ENCODE measurements around the gene NBL1.

DNA sequence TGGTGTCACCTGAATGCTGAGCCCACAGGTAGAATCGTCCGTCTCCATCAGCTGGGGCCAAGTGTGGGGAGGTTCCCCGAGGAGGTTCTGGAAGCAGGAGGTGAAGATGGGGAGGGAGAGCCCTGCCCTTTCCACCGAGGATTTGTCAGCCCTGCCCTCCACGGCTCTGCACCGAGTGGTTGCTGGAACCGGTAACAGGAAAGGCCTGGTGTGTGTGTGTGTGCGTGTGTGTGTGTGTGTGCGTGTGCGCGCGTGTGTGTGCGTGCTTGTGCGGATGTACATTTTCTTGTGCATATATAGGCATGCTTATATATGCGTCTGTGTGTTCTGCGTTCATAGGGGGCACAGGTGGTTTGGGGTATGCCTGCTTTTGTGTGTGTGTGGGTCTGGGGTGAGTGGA is 3.5 kb downstream of the NBL1 start:
- TF ChIP-seq, protein P1, sequence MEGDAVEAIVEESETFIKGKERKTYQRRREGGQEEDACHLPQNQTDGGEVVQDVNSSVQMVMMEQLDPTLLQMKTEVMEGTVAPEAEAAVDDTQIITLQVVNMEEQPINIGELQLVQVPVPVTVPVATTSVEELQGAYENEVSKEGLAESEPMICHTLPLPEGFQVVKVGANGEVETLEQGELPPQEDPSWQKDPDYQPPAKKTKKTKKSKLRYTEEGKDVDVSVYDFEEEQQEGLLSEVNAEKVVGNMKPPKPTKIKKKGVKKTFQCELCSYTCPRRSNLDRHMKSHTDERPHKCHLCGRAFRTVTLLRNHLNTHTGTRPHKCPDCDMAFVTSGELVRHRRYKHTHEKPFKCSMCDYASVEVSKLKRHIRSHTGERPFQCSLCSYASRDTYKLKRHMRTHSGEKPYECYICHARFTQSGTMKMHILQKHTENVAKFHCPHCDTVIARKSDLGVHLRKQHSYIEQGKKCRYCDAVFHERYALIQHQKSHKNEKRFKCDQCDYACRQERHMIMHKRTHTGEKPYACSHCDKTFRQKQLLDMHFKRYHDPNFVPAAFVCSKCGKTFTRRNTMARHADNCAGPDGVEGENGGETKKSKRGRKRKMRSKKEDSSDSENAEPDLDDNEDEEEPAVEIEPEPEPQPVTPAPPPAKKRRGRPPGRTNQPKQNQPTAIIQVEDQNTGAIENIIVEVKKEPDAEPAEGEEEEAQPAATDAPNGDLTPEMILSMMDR (conservative IDR thresholded peaks at IDR 0.05; ENCODE audit: low read depth, low read length), result no peak
- TF ChIP-seq CHD1 (IDR thresholded peaks at IDR 0.05; ENCODE audit: low read depth, low read length) (no peak), RFX5 (IDR thresholded peaks at IDR 0.05; ENCODE audit: low read depth, low read length) (no peak), POLR2A (IDR thresholded peaks at IDR 0.05; ENCODE audit: low read depth, low read length) (no peak), BHLHE40 (IDR thresholded peaks at IDR 0.05; ENCODE audit: low read depth, low read length) (no peak), MAZ (IDR thresholded peaks at IDR 0.05; ENCODE audit: borderline replicate concordance, low read depth, low read length) (no peak), SMC3 (IDR thresholded peaks at IDR 0.05; ENCODE audit: low read depth, low read length) (no peak), MAFK (IDR thresholded peaks at IDR 0.05; ENCODE audit: low read depth, low read length) (no peak), RAD21 (IDR thresholded peaks at IDR 0.05; ENCODE audit: low read length) (no peak), RCOR1 (IDR thresholded peaks at IDR 0.05; ENCODE audit: insufficient replicate concordance, low read length) (no peak)
- TF ChIP-seq, protein P2, sequence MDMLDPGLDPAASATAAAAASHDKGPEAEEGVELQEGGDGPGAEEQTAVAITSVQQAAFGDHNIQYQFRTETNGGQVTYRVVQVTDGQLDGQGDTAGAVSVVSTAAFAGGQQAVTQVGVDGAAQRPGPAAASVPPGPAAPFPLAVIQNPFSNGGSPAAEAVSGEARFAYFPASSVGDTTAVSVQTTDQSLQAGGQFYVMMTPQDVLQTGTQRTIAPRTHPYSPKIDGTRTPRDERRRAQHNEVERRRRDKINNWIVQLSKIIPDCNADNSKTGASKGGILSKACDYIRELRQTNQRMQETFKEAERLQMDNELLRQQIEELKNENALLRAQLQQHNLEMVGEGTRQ (IDR thresholded peaks at IDR 0.05; ENCODE audit: low read depth, low read length), result no peak
- TF ChIP-seq, protein P3, sequence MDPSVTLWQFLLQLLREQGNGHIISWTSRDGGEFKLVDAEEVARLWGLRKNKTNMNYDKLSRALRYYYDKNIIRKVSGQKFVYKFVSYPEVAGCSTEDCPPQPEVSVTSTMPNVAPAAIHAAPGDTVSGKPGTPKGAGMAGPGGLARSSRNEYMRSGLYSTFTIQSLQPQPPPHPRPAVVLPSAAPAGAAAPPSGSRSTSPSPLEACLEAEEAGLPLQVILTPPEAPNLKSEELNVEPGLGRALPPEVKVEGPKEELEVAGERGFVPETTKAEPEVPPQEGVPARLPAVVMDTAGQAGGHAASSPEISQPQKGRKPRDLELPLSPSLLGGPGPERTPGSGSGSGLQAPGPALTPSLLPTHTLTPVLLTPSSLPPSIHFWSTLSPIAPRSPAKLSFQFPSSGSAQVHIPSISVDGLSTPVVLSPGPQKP (IDR thresholded peaks at IDR 0.05; ENCODE audit: borderline replicate concordance, low read depth, low read length), result no peak

All from IMR-90 (cell line).